COLO829 (cell line): ENCODE data around the gene KRI1.
"Not testable (repeated sequence)": the region's sequence is repeated elsewhere in the genome, so short reads cannot be mapped to it uniquely, and the experiment has no call there.

ENCODE experiments used
- DNase-seq: peaks from one replicate; pipeline ENCODE4 v3.0.0; 2012; ENCODE audit warnings: low spot score

KRI1 gene

GRCh38 chr19:10575011-10575716, 9.4 kb upstream of the KRI1 start:
- no peak for DNase-seq

- no peak for DNase-seq
Measured at GRCh38 chr19:10574462-10574861, 8.7 kb upstream of the KRI1 start.

GRCh38 chr19:10573793-10574192, 8.0 kb upstream of the KRI1 start:
- not testable (repeated sequence) for DNase-seq

- DNase-seq: peak; percentile 92
Measured at GRCh38 chr19:10568826-10569651, 3.2 kb upstream of the KRI1 start, which contains the start of gene CDKN2D. CDKN2D (minus strand) TSS chr19:10568979; CDS start chr19:10568653, 326 bp downstream.

- no peak for DNase-seq
Measured at GRCh38 chr19:10568062-10568825, 2.4 kb upstream of the KRI1 start.

GRCh38 chr19:10567656-10568055, 1.8 kb upstream of the KRI1 start:
- DNase-seq: no peak

- no peak for DNase-seq
Measured at GRCh38 chr19:10566658-10567410, 1.0 kb upstream of the KRI1 start.

GRCh38 chr19:10566408-10566657, 523 bp upstream of the KRI1 start:
- DNase-seq: no peak

GRCh38 chr19:10565028-10565566, 713 bp downstream of the KRI1 start:
- DNase-seq: no peak

- no peak for DNase-seq
Measured at GRCh38 chr19:10562609-10563008, 3.2 kb downstream of the KRI1 start.

GRCh38 chr19:10560154-10560553, 5.7 kb downstream of the KRI1 start:
- DNase-seq: no peak

GRCh38 chr19:10557603-10558197, 8.1 kb downstream of the KRI1 start:
- no peak for DNase-seq

GRCh38 chr19:10555610-10555973, 10.2 kb downstream of the KRI1 start:
- DNase-seq: no peak

GRCh38 chr19:10554760-10555609, 10.8 kb downstream of the KRI1 start:
- no peak for DNase-seq

- DNase-seq: no peak
Measured at GRCh38 chr19:10553943-10554381, 11.8 kb downstream of the KRI1 start.

- no peak for DNase-seq
Measured at GRCh38 chr19:10553087-10553667, 12.6 kb downstream of the KRI1 start.

- DNase-seq: no peak
Measured at GRCh38 chr19:10552510-10553053, 13.2 kb downstream of the KRI1 start.

GRCh38 chr19:10551698-10552301, 14.0 kb downstream of the KRI1 start:
- no peak for DNase-seq

- DNase-seq: not testable (repeated sequence)
Measured at GRCh38 chr19:10551006-10551405, 14.8 kb downstream of the KRI1 start.
